GM21381 (cell line): Measurements from ENCODE around the gene ARHGAP35.
"Not testable (repeated sequence)": the region's sequence is repeated elsewhere in the genome, so short reads cannot be mapped to it uniquely, and the experiment has no call there.

Source experiments
- ATAC-seq: cut with Tn5 transposase; IDR thresholded peaks from one replicate; pipeline ENCODE4 v1.9.1; 2021; ENCODE audit warnings: mild to moderate bottlenecking, moderate library complexity; ENCODE audit not compliant: unreplicated experiment

Gene ARHGAP35

GRCh38 chr19:46860846-46861690, at the start of gene ARHGAP35:
Gene ARHGAP35 (plus strand): TSS chr19:46860997. CDS start chr19:46918676, 57,679 bp downstream.
- ATAC-seq: peak; percentile 27

DNA sequence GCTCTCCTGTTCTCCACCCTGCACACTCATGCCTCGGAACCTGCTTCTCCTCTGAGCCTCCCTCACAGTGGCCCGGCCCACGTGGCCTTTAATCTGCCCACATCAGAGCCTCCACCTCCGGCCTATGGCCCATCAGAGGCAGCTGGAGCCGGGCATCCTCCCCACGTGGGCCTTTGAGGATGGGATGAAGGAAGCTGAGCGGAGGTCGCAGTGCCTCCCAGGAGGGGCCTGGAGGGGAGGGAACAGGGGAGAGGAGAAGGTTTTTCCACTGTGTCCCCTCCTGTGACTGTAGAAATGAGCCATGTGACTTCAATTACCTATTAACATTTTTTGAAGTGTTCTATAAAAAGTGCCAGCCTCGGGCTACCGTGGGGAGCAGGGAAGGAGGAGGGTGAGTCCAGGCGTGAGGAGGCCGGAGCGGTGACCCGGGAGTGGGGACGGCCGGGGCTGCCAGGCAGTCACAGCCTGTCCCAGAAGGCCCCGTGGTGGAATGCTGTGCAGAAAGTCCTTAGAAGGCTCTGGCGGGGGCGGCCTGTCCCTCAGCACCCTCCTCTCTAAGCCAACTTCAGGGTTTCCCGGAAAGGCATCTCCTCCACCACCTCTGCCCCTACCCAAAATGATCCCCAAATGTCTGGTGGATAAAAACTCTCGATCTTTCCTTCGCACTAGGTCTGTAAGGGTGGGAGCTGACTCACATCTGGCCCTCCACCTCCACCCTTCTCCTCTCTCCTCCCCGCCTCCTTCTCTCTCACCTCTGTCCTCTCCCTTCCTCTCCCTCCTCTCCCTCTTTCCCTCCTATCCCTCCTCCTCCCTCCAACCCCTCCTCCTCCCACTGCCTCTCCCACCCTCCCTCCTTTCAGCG, 47.6 kb upstream of the ARHGAP35 start:
- ATAC-seq: no peak

DNA sequence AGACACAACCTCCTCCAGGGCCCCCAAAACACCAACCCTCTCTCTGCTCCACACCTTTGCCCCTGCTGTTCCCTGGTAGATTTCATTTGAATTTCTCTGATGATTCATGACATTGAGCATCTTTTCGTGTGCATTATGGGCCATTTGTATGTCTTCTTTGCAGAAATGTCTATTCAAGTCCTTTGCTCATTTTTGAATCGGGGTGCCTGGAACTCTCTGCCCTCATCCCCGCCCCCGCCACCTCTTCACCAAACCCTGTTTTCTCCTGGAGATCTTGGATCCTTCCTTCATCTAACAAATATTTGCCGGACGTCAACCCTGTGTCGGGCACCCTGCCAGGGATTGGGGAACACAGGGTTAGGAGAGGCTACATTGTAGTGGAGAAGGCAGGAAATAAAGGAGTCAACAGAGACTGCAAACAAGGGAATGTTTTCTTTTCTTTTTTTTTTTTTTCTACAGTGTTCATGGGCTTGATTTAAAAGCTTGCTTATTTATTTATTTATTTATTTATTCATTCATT, 46.9 kb upstream of the ARHGAP35 start:
- no peak for ATAC-seq

GRCh38 chr19:46815833-46816627, 44.8 kb upstream of the ARHGAP35 start:
- no peak for ATAC-seq

DNA sequence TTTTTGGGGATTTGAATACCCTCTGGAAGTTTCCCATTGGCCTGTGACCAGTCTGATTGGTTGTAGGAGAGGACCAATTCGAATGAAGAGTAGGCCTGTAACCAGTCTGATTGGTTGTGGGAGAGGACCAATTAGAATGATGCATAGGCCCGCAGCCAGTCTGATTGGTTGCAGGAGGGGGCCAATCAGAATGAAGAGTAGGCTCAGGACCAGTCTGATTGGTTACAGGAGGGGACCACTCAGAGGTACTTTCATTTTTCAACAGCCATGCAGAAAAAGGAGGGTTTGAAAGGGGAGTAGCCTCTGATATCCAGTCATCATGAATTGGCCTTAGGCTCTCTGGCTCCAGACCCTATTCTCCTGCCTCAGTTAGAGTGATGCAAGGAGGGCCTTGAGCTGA, 42.0 kb upstream of the ARHGAP35 start:
- ATAC-seq: no peak

DNA sequence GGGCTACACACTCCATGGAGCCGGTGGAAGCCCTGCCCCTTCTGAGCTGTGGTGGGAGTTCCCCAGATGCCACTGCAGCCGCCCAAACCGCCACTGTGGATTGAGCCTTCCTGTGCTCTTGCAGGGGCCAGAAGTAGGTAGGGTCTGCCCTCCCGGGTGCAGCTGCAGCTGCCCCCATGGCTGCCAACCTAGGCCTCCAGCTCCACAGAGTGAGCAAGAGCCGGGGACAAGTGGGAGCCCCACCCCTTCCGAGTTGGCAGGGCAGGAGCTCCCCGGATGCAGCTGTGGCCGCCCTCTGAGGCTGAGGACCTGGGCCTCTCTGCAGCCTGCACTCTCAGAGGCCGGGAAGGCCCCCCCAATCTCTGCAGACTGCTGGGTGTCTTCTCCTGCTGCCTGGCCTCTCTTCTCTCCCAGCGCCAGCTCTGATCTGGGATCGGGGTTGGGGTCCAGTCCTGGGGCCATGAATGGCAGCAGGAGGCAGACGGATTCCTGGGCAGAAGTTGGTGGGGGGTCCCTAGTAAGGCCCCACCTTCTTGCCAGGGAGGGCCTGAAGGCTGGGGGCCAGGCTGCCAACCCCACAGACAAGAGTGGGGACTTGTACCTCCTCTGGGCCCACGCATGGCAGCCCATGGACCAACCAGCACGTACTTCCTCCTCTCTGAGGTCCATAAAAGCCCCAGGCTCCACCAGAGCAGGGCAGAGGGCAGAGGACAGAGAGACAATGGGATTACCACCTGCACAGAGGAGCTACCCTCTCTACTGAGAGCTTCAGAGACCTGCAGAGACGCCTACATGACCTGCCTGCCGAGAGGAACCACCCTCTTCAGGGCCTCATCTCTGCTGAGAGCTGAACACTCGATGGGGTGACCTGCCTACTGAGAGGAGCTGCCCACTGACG, 39.0 kb upstream of the ARHGAP35 start:
- no peak for ATAC-seq

DNA sequence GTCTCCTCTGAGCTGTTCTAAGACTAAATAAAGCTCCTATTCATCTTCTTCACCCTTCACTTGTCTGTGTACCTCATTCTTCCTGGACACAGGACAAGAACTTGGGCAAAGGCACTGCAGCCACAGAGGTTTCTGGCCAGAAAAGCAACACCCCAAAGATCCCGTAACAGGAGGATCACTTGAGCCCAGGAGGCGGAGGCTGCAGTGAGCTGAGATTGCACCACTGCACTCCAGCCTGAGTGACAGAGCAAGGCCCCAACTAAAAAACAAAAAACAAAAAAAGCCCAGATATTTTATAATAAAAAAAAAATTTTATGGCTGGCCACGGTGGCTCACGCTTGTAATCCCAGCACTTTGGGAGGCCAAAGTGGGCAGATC, 38.4 kb upstream of the ARHGAP35 start:
- not testable (repeated sequence) for ATAC-seq

DNA sequence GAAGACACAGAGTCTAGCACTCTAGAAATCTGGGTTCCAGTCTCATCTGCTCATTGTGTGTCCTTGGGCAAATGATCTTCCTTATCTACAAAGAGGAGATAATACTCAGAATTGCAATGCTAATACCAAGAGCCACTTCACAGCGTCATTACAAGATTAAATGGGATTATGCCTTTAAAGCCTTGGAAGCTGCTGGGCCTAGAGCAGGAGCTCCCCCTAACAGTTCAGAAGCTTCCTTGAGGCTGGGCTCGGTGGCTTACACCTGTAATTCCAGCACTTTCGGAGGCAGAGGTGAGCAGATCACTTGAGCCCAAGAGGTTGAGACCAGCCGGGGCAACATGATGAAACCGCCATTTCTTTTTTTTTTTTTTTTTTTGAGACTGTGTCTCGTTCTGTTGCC, 37.7 kb upstream of the ARHGAP35 start:
- no peak for ATAC-seq

- ATAC-seq: no peak
Measured at GRCh38 chr19:46824890-46825730, 35.7 kb upstream of the ARHGAP35 start.

- ATAC-seq: no peak
Measured at GRCh38 chr19:46825731-46826055, 35.1 kb upstream of the ARHGAP35 start.

- ATAC-seq: no peak
Measured at GRCh38 chr19:46828484-46828883, 32.3 kb upstream of the ARHGAP35 start.

DNA sequence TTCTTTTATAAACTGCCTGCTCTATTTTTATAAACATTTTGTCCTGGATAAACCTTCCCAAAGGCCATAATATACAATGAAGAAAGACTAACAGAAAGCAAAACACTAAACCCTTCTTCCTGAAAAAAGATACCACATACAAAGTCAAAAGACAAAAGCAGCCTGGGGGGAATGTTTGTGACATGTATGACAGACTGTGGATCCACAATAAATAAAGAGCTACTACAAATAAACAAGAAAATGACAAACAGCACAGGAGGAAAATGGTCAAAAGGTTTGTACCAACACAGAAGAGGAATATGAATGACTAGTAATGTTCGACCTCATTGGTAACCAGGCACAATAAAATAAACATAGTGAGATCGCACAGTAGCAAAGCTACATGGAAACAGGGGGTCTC, 29.9 kb upstream of the ARHGAP35 start:
- no peak for ATAC-seq

- ATAC-seq: no peak
Measured at GRCh38 chr19:46834121-46834520, 26.7 kb upstream of the ARHGAP35 start.

DNA sequence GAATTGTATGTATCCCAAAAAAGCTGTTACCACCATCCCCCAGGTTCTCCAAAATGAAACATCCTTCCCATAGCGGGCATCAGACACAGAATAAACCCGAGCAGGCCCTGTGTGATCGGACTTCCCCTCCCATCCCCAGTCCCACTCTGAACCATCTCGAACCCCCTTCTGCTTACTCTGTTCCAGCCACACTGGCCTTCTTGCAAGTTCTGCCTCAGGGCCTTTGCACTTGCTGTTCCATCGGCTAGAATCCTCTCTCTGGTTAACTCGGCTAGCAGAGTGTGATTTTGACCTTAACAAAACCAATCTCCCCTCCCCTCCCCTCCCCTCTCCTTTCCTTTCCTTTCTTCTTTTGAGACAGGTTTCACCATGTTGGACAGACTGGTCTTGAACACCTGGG, 25.8 kb upstream of the ARHGAP35 start:
- ATAC-seq: no peak

DNA sequence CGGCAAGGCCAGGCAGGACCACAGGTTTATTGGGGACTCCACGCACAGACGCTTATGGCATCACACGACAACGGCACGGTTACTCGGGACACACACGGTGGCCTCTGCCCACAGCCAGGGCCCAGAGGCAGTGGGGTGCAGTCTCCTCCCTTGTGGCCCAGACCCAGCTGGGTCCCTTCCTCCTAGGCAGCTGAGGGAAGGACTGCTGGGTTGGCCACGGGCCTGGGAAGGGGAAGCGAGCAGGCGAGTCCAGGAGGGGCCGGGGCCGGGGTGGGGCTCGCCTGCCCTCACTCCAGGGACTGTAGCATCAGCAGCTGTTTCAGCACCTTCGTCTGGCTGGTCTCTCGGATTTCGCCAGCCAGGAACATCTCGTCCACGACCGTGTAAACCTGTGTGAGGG, 22.6 kb upstream of the ARHGAP35 start:
- ATAC-seq: no peak

GRCh38 chr19:46839752-46840497, 20.9 kb upstream of the ARHGAP35 start:
- no peak for ATAC-seq

GRCh38 chr19:46840498-46840942, 20.3 kb upstream of the ARHGAP35 start:
- no peak for ATAC-seq

DNA sequence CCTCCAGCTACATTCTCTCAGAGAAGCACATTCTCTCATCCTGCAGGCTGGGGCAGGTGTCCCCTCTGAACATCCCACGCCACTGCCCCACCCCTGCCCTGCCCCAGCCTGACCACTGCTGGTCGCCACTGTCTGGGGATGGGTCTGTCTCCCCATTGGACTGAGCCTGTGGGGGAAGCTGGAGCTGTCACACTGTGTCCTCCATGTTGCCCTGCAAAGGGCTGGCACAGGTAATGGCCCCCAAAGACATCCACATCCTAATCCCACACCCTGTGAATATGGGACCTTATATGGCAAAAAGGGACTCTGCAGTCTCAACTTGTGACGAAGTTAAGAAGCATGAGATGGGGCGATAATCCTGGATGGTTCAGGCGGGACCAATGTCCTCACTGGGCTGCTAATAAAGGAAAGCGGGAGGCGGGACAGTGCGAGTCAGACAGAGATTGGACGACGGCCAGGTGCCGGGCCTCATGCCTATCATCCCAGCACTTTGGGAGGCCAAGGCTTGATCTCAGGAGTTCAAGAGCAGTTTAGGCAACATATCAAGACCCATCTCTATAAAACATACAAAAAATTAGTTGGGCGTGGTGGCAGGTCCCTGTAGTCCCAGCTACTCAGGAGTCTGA, 19.2 kb upstream of the ARHGAP35 start:
- no peak for ATAC-seq
